Measurements from ENCODE around the gene SLC7A8. TPM values are rescaled to one million over a fixed set of nuclear protein-coding genes. Genes with fewer than 3 reads are reported as not detected.

Gene SLC7A8
- total RNA-seq, 6 donors from 2014 or later: 30.4 to 58.2 (median 42.0) TPM

- no peak for TF ChIP-seq EP300 (IDR thresholded peaks at IDR 0.05)
- TF ChIP-seq POLR2AphosphoS5 (IDR thresholded peaks at IDR 0.05): no peak
- no peak for TF ChIP-seq CTCF (IDR thresholded peaks at IDR 0.05)
- TF ChIP-seq POLR2A (IDR thresholded peaks at IDR 0.05): no peak
- WGBS, 2 donors: 91 to 93% methylated on average over 6 of the region's 6 CpGs
Observed at GRCh38 chr14:23217032-23218020, 33.9 kb upstream of the SLC7A8 start.

GRCh38 chr14:23215421-23215820 lies 32.0 kb upstream of the SLC7A8 start:
- TF ChIP-seq EP300 (IDR thresholded peaks at IDR 0.05) (no peak), CTCF (IDR thresholded peaks at IDR 0.05) (no peak), POLR2A (IDR thresholded peaks at IDR 0.05) (no peak), POLR2AphosphoS5 (IDR thresholded peaks at IDR 0.05) (no peak)
- Histone ChIP-seq H3K4me3 (no peak overlapping the region), H3K27me3 (no peaks in the 10 kb centered on the region), H3K4me1 (no peaks in the 10 kb centered on the region), H3K9me3 (peaks cover 0 to 5% (median 0%) of the 10 kb centered on the region in 4 donors), H3K27ac (no peak overlapping the region), H3K36me3 (no peaks in the 10 kb centered on the region)
- no peak for DNase-seq
- ATAC-seq (ENCODE audit: low FRiP score in 2 of 2): no peak
- 93 to 97% methylated on average over 1 of the region's 1 CpG for WGBS, 2 donors

More at GRCh38 chr14:23217032-23218020, 33.9 kb upstream of the SLC7A8 start:
- Histone ChIP-seq H3K9me3 (peaks cover 0 to 5% (median 0%) of the 10 kb centered on the region in 4 donors), H3K4me1 (no peaks in the 10 kb centered on the region), H3K4me3 (no peak overlapping the region), H3K27ac (no peak overlapping the region), H3K27me3 (no peaks in the 10 kb centered on the region), H3K36me3 (no peaks in the 10 kb centered on the region)
- DNase-seq (no peak), ATAC-seq (ENCODE audit: low FRiP score in 2 of 2) (no peak)

- WGBS, 2 donors: 79 to 84% methylated on average over 7 of the region's 7 CpGs
- no peak for TF ChIP-seq EP300 (IDR thresholded peaks at IDR 0.05)
- no peak for TF ChIP-seq POLR2AphosphoS5 (IDR thresholded peaks at IDR 0.05)
- TF ChIP-seq CTCF (IDR thresholded peaks at IDR 0.05): no peak
- no peak for TF ChIP-seq POLR2A (IDR thresholded peaks at IDR 0.05)
- Histone ChIP-seq H3K4me3 (no peak overlapping the region), H3K27me3 (no peaks in the 10 kb centered on the region), H3K36me3 (no peaks in the 10 kb centered on the region), H3K27ac (no peak overlapping the region), H3K9me3 (no peaks in the 10 kb centered on the region), H3K4me1 (no peaks in the 10 kb centered on the region)
- ATAC-seq (ENCODE audit: low FRiP score in 2 of 2) (no peak), DNase-seq (no peak)
Observed at GRCh38 chr14:23209651-23210423, 26.4 kb upstream of the SLC7A8 start.

- ATAC-seq (ENCODE audit: low FRiP score in 2 of 2) (no peak), DNase-seq (no peak)
- Histone ChIP-seq H3K4me1 (no peaks in the 10 kb centered on the region), H3K4me3 (no peak overlapping the region), H3K9me3 (no peaks in the 10 kb centered on the region), H3K27ac (no peak overlapping the region), H3K36me3 (no peaks in the 10 kb centered on the region), H3K27me3 (no peaks in the 10 kb centered on the region)
- no peak for TF ChIP-seq CTCF (IDR thresholded peaks at IDR 0.05)
- TF ChIP-seq POLR2AphosphoS5 (IDR thresholded peaks at IDR 0.05): no peak
- TF ChIP-seq POLR2A (IDR thresholded peaks at IDR 0.05): no peak
- TF ChIP-seq EP300 (IDR thresholded peaks at IDR 0.05): no peak
Observed at GRCh38 chr14:23208324-23208723, 24.9 kb upstream of the SLC7A8 start.
